ENCODE results near the gene POLR2E.
"Not testable (repeated sequence)": the region's sequence is repeated elsewhere in the genome, so short reads cannot be mapped to it uniquely, and the experiment has no call there.

The POLR2E gene

DNA sequence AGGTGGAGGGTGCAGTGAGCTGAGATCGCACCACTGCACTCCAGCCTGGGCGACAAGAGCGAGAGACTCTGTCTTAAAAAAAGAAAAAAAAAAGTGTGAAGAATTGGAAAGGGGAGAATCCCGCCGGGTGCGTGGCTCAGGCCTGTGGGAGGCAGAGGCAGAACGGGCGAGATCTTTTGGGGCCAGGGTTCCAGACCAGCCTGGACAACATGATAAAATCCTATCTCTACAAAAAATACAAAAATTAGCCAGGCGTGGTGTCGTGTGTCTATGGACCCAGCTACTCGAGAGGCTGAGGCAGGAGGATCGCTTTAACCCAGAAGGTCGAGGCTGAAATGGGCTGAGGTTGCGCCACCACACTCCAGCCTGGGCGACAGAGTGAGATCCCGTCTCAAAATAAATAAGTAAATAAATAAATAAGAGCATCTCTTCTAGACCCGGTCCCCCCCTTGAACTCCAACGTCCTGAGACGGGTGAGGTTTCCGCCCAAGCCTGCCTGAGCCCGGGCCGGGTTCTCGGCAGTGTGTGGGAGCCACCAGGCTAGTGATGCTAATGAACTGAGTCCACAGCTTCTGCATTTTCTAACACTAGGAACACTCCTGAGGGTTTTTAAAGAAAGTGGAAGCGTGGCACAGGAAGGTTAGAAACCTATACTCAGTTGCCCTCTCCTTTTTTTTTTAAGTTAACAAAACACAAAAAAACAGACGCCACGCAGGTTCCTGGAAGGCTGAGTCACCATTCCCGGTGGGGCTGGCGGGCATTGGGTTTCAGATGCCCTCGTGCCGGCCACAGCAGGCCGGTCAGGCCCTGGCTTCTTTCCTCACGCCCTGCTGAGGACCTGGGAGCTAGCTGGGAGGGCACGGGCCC, 30.7 kb upstream of the POLR2E start:
- no peak for DNase-seq

DNA sequence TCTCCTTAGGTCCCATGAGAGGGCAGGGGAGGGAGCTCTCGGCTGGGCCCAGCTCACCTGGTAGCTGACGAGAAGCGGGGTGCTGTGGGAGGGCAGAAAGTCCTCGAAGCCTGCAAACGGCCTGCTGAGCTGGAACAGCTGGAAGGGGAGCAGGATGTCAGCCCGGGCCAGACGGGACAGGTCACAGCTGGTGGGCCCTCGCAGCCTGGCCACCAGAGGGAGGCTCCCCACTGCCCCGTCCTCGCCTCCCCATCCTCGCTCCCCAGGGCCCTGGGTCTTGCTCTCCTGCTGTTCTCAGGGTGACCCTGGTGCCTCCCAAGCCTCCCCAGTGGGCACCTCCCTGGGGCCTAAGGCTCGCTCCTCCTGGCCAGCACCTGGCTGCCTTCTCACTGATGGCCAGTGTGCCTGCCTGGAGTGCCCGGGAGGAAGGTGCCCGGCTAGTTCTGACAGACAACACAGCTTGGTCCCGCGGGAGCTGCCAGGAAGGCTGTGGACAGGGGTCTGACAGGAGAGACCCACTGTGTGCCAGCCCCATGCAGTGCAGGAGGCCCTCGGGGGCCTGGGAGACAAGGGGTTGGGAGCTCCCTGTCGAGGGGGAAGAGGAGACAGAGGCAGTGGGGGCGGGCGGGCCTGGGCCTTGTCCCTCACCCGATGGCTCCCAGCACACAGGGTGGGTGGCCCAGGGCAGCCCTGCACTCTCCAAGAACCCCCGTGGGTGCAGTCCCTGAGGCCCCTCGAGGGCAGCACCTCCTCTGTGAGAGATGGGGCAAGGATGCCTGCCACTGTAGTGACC, 28.9 kb upstream of the POLR2E start:
- DNase-seq: no peak

- DNase-seq: no peak
Observed at GRCh38 chr19:1123381-1123780, 28.2 kb upstream of the POLR2E start.

GRCh38 chr19:1122972-1123363, 27.8 kb upstream of the POLR2E start:
- DNase-seq: no peak

DNA sequence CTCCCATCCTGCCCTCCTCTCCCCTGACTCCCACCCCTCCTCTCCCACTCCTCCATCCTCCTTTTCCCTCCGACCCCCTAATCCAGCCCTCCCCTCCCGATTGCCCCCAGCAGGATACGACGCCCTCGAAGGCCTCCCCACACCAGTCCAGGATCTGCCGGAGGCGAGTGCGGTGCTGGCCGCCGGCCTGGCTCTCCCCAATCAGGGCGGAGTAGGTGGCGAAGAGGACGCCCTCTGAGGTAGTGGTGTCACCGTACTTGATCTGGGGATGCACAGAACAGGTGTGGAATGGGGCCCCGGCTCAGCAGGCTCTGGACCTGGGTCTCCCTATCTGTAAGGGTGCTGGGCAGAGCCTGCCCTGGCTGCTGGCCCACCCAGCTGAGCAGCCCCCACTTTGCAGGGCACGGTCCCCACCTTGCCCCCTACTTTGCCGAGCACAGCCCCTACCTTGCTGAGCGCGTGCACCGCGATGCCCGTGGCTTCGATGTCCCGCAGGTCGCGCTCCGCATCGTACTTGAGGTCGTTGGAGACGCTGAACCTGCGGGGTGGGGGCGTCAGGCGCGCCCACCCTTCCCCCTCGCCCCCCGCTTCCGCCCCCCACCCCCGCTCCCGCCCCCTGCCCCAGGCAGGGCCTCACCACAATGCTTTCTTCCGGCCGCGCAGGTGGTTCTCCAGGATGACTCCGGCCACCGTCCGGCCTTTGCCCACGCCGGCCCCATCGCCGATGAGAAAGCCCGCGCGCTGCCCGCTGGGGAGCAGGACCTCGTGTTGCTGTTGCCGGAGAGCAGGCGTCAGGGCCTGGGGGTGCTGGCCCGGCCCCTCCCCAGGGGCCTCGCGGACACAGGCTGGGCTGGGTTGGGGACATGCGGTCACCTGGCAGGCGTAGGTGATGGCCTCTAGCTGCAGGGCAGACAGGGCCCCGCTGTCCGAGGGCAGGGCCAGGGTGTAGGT, 27.1 kb upstream of the POLR2E start:
- no peak for DNase-seq

GRCh38 chr19:1121395-1121794, 26.2 kb upstream of the POLR2E start:
- DNase-seq: no peak

DNA sequence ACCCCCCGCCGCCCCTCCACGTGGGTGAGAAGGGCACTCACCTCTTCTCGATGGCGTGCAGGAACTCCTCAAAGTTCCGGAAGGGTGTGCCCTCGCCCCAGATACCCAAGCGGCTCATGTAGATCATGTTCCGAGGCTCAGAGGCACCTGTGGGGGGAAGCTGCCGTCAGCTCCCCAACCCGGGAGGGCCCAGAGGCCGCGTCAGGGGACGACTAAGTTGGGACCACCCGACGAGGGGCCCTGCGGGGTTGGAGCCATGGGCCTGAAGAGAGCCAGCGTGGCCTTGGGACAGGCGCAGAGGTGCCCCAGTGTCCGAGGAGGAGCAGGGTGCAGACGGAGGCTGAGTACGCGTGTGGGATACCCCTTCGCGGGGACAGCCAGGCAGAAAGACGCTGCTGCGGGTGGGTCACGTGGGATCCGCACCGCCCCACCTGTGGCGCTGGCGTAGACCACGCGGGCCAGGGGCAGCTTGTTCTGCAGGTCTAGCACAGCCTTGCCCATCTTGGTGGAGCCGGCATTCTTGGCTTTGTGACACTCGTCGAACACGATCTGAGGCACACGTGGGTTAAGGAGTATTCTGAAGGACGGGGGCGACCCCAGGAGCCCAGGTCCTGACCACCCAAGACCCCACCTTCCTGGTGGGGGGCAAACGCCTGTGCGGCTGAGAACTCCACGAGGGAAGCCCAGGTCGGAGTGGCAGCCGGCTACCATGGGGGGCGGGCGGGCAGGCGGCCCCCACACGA, 24.5 kb upstream of the POLR2E start:
- DNase-seq: no peak

GRCh38 chr19:1118999-1119398, 23.8 kb upstream of the POLR2E start:
- DNase-seq: no peak

DNA sequence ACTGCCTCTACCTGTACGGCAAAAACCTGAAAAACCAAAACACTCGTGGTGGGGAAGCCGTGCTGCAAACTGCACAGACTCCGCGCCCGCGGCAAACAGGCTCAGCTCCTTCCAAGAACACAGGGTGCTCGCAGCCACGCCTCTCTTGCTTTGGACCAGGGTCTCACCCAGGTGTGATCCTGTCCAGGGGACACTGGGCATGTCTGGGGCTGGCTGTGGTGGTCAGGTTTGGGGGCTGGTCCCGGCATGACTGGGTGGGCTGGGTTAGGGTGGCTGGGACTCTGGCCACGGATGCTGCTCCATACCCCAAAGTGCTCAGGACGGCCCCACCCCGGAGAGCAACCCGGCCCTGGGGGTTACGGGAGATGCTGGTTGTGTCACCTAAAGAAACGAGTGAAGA, 22.5 kb upstream of the POLR2E start:
- no peak for DNase-seq

DNA sequence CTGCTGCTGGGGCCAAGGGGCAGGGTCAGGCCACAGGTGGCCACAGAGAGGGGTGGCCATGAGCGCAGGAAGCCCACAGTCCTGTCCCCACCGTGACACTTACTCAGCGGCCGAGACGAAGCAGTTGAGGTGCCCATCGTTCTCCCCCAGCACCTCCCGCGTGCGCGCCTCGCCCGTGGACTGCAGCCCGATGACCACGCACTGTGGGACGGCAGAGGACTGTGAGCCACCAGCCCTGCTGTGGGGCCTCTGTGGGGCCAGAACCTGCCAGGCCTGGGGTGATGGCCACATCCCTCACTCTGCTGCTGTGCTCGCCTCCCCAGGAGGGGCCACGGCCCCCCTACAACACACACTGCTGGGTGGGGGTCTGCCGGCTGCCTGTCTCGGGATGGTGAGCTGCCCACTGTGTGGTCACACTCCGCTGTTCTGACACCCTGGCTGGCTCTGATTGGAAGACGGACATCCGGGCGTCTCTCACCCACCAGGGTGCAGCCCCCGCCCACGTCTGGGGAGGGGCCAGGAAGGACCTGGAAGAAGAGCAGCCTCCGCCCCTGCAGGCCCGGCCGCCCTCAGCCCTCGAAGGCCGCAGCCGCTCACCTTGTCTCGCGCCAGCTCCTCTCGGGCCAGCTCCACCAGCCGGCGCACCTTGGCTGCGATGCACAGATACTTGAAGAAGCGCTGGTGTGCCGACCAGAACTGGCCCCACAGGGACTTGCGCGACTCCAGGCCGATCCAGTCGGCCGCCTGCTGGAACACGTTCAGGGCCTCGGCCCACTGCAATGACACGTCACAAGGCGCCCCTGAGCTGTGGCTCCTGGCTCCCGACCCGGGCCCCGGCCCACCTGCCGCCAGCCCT, 21.8 kb upstream of the POLR2E start:
- no peak for DNase-seq

DNA sequence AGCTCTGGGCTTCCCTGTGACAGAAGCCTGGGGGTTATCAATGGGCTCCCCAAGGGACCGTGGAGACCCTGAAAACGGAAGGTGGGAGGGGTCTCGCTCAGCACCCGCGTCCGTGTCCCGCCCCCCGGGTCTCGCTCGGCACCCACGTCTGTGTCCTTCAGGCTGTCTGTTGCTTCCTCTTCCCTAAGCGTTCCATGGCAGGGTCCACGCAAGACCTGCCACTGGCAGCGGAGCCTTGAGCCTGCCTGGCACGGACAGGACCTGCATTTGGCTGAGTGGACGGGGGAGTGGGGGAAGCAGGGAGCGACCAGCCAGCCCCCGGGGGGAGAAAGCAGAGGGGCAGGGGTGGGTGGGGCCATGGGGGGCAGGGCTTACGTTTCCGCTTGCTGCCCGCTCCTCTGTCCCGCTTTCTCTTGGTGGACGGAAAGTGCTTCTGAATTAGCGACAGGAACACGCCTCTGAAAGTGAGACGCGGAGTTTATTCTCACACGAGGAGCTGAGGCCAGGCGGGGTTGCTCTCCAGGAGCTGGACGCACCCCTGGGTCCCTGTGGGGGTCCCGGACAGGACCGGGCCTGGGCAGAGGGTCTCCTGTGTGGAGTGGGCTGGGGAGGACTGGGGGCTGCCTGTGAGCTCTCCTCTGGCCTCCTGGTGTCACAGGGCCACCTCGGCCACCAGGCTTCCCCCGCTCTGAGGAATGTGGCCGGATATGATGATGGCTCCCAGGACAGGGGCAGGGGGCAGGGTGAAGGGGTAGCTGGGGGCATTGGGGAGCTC, 20.7 kb upstream of the POLR2E start:
- DNase-seq: no peak

DNA sequence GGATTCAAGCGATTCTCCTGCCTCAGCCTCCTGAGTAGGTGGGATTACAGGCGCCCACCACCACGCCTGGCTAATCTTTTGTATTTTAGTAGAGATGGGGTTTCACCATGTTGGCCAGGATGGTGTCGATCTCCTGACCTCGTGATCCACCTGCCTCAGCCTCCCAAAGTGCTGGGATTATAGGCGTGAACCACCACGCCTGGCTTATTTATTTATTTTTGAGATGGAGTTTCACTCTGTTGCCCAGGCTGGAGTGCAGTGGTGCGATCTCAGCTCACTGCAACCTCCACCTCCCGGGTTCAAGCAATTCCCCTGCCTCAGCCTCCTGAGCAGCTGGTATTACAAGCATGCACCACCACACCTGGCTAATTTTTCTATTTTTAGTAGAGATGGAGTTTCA, 19.6 kb upstream of the POLR2E start:
- not testable (repeated sequence) for DNase-seq

GRCh38 chr19:1113986-1114483, 18.9 kb upstream of the POLR2E start:
- no peak for DNase-seq

- DNase-seq: peak; percentile 76
Observed at GRCh38 chr19:1113030-1113985, 18.1 kb upstream of the POLR2E start.

DNA sequence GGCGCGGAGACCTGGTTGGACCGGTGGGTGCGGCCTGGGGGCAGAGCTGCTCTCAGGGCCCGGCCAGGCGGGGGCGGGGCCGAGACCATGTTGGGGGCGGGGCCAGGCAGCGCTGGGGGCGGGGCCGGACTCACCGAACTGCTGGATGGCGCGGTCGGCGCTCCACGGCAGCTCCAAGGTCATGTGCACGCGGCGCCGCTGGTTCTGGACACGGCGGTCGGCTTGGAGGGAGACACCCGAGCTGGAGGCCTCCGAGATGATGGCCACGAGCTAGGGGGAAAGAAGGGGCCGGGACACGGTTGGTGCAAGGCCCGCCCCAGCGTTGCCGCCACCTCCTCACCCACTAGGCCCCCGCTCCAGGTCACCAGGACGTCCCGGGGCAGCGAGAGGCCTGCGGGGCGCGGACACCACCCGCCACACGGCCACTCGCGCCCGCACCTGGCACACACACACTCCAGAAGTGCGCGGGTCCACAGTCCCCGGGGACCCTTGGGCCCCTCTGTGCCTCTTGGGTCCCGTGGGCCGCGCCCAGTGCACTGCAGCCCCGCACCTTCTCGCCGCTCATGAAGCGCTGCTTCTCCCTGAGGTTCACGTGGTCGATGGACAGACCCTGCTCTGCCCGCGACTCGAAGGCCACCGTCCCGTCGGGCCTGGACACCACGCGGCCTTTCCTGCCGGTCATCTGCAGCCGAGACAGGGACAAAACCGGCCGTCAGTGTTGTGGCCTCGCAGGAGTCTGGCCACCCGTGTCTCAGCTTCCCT, 17.3 kb upstream of the POLR2E start:
- DNase-seq: no peak

GRCh38 chr19:1111641-1112267, 16.6 kb upstream of the POLR2E start:
- DNase-seq: no peak

DNA sequence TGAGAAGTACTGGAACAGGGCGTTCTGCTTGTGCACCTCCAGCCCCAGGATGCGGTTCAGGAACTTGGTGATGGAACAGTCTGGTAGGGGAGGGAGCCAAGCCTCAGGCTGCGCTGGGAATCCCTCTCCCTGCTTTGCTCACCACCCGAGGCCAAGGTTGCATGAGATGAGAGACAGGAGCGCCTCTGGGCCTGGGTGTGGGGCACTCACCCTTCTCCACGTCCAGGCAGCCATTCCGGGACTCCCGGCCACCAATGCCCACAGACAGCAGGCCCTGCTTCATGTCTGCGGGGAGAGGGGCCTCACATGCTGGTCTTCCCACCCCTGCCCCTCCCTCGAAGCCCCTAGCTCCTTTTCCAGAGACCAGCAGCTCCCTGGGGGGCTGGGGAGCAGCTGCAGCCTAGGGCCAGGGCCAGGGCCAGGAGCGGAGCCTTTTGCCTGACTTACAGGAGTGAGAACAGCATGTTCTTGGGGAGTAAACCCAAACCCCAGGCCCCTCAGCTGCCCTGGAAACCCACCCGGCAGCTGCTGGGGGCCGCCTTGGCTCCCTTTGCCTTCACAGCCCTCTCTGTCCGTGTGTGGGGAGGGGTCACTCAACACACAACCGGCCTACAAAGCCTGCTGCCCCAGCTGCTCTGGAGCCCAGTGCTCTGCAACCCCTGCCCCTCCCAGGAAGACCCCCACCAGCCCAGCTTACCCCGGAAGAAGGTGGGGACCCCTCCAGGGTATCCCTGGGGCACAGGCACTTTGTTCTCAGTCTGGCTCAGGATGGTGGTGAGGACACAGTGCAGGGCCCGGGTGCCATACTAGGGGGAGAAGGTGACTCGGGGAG, 15.8 kb upstream of the POLR2E start:
- no peak for DNase-seq
